HG03175 (cell line): ENCODE data around the gene SGPL1.

Experiments used
- ATAC-seq: cut with Tn5 transposase; IDR thresholded peaks from one replicate; pipeline ENCODE4 v1.9.1; 2021; ENCODE audit warnings: mild to moderate bottlenecking, moderate library complexity; ENCODE audit not compliant: unreplicated experiment

The SGPL1 gene

GRCh38 chr10:70809011-70809611 is 6.6 kb upstream of the SGPL1 start:
- no peak for ATAC-seq

- no peak for ATAC-seq
Observed at GRCh38 chr10:70809726-70810125, 6.0 kb upstream of the SGPL1 start.

- ATAC-seq, result no peak
Observed at GRCh38 chr10:70810967-70811366, 4.8 kb upstream of the SGPL1 start.

GRCh38 chr10:70811881-70812280 is 3.9 kb upstream of the SGPL1 start:
- no peak for ATAC-seq

GRCh38 chr10:70812814-70813213 is 2.9 kb upstream of the SGPL1 start:
- no peak for ATAC-seq

- ATAC-seq, result no peak
Observed at GRCh38 chr10:70814126-70814525, 1.6 kb upstream of the SGPL1 start.

- ATAC-seq, result peak; percentile 36
Observed at GRCh38 chr10:70816220-70816894, 609 bp downstream of the SGPL1 start.

- ATAC-seq, result no peak
Observed at GRCh38 chr10:70820976-70821750, 5.4 kb downstream of the SGPL1 start.

GRCh38 chr10:70822076-70822820 is 6.5 kb downstream of the SGPL1 start:
- ATAC-seq, result no peak

GRCh38 chr10:70827086-70827757 is 11.5 kb downstream of the SGPL1 start:
- ATAC-seq, result no peak

- no peak for ATAC-seq
Observed at GRCh38 chr10:70828923-70829322, 13.2 kb downstream of the SGPL1 start.

GRCh38 chr10:70829543-70829942 is 13.8 kb downstream of the SGPL1 start:
- ATAC-seq, result no peak

- ATAC-seq, result no peak
Observed at GRCh38 chr10:70830164-70830563, 14.4 kb downstream of the SGPL1 start.

- no peak for ATAC-seq
Observed at GRCh38 chr10:70832221-70832620, 16.5 kb downstream of the SGPL1 start.

- ATAC-seq, result no peak
Observed at GRCh38 chr10:70832852-70833528, 17.2 kb downstream of the SGPL1 start.

GRCh38 chr10:70833601-70834000 is 17.9 kb downstream of the SGPL1 start:
- ATAC-seq, result no peak

- ATAC-seq, result no peak
Observed at GRCh38 chr10:70834021-70834420, 18.3 kb downstream of the SGPL1 start.

- no peak for ATAC-seq
Observed at GRCh38 chr10:70834441-70835151, 18.8 kb downstream of the SGPL1 start.

GRCh38 chr10:70836319-70836718 is 20.6 kb downstream of the SGPL1 start:
- no peak for ATAC-seq

- ATAC-seq, result no peak
Observed at GRCh38 chr10:70837660-70838059, 21.9 kb downstream of the SGPL1 start.
